Suprapubic skin (tissue), 3 donors: ENCODE results near the gene LYST.

Experiments used
- POLR2A ChIP-seq, 2 donors: fragments of 450-650 bp; IDR thresholded peaks; one replicate each; pipeline ENCODE4 v1.6.1; 2017; ENCODE audit warnings: antibody characterized with exemption in 2 of 2, mild to moderate bottlenecking in 2 of 2, moderate library complexity in 2 of 2
- TF ChIP-seq, protein P1 (sequence below), 2 donors: fragments of 200-600 bp in 1 of 2; fragments of 450-650 bp in 1 of 2; sonication (generic) in 1 of 2; IDR thresholded peaks; one replicate each; pipeline ENCODE4 v1.5.1; 2016 to 2019; ENCODE audit warnings: antibody characterized with exemption in 2 of 2, mild to moderate bottlenecking in 1 of 2, moderate library complexity in 1 of 2

DNA sequence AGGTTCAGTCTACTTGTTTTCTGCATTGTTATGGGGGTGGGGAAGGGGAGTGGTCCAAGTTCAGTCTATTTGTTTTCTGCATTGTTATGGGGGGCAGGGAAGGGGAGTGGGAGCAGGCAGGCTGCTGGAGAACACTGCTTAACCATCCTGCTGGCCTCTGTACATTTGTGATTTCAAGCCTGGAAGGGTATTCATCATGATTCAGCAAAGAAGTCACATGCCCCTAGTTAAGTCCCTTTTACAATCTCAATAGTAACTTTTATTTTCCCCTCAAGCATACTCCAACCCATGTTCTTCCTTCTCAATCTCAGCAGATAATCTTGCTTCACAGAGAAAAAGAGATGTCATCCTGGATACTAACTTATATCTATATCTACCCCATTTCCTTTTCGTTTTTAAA, 7.9 kb downstream of the LYST start:
- no peak for TF ChIP-seq POLR2A (IDR thresholded peaks at IDR 0.05)
- TF ChIP-seq, protein P1, sequence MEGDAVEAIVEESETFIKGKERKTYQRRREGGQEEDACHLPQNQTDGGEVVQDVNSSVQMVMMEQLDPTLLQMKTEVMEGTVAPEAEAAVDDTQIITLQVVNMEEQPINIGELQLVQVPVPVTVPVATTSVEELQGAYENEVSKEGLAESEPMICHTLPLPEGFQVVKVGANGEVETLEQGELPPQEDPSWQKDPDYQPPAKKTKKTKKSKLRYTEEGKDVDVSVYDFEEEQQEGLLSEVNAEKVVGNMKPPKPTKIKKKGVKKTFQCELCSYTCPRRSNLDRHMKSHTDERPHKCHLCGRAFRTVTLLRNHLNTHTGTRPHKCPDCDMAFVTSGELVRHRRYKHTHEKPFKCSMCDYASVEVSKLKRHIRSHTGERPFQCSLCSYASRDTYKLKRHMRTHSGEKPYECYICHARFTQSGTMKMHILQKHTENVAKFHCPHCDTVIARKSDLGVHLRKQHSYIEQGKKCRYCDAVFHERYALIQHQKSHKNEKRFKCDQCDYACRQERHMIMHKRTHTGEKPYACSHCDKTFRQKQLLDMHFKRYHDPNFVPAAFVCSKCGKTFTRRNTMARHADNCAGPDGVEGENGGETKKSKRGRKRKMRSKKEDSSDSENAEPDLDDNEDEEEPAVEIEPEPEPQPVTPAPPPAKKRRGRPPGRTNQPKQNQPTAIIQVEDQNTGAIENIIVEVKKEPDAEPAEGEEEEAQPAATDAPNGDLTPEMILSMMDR (IDR thresholded peaks at IDR 0.05): no peak
